Testis (tissue), 2 donors: ENCODE results near the gene RIPOR3.

ENCODE experiments used
- POLR2A ChIP-seq: fragments of 450-650 bp; IDR thresholded peaks from one replicate; pipeline ENCODE4 v1.6.1; 2017; ENCODE audit warnings: antibody characterized with exemption, mild to moderate bottlenecking, moderate library complexity
- TF ChIP-seq, protein P1 (sequence below), 3 experiments: fragments of 450-650 bp in 2 of 3; fragments of 200-600 bp in 1 of 3; sonication (generic) in 1 of 3; IDR thresholded peaks; one replicate each; pipeline ENCODE4 v1.5.1; 2016 to 2019; ENCODE audit warnings: antibody characterized with exemption in 3 of 3, mild to moderate bottlenecking in 2 of 3, moderate library complexity in 1 of 3

DNA sequence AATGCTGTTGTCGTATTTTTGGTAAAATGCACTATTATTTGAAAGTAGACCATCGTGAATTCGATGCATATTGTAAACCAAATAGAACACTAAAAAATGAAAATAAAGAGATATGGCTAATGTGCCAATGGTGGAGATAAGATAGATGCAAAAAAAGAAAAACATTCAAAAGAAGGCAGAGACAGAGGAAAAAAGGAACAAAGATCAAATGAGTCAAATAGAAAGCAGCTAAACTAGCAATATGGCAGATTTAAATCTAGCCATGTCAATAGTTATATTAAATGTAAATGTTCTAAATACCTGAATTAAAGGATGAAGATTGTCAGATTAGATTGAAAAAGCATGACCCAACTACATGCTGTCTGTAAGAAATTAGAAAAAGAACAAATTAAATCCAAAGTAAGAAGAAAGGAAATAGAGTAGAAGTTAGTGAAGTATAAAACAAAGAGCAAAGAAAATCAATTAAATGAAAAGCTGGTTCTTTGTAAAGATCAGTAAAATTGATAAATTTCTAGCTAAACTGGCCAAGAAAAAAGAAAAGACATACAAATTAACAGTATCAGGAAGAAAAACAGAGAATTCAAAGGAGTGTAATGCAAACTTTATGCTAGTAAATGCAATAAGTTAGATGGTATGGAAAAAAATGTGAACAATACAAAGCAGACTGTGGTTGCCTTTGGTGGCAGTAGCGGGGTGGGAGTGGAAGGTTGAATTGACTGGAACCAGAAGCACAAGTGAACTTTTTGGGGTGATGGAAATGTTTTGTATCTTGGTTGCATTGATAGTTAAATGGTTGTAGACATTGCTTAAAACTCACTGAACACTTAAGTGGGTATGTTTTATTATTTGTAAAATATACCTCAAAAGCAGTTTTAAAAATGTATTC lies 136.4 kb downstream of the RIPOR3 start:
- TF ChIP-seq, protein P1, sequence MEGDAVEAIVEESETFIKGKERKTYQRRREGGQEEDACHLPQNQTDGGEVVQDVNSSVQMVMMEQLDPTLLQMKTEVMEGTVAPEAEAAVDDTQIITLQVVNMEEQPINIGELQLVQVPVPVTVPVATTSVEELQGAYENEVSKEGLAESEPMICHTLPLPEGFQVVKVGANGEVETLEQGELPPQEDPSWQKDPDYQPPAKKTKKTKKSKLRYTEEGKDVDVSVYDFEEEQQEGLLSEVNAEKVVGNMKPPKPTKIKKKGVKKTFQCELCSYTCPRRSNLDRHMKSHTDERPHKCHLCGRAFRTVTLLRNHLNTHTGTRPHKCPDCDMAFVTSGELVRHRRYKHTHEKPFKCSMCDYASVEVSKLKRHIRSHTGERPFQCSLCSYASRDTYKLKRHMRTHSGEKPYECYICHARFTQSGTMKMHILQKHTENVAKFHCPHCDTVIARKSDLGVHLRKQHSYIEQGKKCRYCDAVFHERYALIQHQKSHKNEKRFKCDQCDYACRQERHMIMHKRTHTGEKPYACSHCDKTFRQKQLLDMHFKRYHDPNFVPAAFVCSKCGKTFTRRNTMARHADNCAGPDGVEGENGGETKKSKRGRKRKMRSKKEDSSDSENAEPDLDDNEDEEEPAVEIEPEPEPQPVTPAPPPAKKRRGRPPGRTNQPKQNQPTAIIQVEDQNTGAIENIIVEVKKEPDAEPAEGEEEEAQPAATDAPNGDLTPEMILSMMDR (IDR thresholded peaks at IDR 0.05) = no peak
- TF ChIP-seq POLR2A = no peak
